GM19025 (cell line): ENCODE data around the gene MREG.

Experiments
- ATAC-seq: cut with Tn5 transposase; IDR thresholded peaks from one replicate; pipeline ENCODE4 v1.9.1; 2021; ENCODE audit warnings: mild to moderate bottlenecking, low read depth, moderate library complexity; ENCODE audit not compliant: unreplicated experiment

The MREG gene, protein sequence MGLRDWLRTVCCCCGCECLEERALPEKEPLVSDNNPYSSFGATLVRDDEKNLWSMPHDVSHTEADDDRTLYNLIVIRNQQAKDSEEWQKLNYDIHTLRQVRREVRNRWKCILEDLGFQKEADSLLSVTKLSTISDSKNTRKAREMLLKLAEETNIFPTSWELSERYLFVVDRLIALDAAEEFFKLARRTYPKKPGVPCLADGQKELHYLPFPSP

DNA sequence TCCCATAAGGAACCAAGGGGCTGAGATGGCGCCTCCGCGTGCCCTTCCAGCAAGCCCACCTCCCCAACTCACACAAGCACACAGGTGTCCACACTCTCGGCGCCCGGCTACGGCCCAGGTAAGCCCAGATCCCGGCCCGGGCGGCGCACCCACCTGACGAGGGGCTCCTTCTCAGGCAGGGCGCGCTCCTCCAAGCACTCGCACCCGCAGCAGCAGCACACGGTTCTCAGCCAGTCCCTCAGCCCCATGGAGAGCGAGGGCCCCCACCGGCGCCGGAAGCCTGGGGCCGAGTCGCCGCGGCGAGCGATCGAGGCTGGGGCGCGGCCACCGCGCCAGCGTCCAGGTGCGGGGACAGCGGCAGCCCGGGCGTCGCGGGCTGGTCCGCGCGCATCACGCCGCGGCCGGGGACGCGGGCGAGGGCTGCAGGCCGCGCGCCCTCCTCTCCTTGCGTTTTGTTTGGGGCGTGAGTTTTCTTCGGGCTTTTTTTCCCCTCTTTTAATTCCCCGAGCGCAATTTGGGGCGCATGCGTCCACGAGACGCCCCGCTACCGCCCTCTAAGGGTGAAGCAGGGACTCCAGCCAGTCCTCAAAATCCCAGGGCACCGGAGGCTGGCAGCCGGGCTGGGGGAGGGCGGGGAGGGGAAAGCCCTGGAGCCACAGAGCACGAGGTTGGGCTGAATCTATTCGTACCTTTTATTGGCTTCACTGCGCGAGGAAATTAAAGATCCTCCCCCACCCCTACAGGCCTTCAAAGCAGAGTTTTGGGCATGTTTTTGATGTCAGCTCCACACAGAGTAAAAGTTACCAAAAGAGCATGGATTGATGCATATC is at the start of gene MREG:
Gene MREG (minus strand): TSS at position 472 of the 830 bp plus-strand sequence. CDS start 224 bp downstream, at position 248.
- ATAC-seq = peak; percentile 36

DNA sequence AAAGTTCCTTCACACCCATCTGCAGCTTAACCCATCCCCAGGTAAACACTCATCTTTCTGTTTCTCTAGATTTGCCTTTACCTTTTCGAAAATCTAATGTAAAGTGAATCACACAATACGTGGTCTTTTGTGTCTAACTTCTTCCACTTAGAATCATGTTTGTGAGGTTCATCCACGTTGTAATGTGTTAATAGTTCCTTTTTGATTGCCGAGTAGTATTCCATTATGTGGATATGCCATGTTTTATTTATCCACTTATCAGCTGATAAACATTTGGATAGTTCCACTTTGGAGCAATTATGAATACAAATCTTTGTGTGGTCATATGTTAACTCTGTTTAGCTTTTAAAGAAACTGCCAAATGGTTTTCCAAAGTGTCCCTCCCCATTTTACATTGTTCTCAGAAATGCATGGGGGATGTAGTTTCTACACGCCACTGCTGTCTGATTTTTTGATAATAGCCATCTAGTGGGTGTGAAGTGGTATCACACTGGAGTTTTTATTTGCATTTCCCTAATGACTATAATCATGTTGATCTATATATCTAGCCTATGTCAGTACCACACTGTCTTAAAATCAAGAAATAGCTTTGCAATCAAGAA is 46.0 kb upstream of the MREG start:
- ATAC-seq = no peak

DNA sequence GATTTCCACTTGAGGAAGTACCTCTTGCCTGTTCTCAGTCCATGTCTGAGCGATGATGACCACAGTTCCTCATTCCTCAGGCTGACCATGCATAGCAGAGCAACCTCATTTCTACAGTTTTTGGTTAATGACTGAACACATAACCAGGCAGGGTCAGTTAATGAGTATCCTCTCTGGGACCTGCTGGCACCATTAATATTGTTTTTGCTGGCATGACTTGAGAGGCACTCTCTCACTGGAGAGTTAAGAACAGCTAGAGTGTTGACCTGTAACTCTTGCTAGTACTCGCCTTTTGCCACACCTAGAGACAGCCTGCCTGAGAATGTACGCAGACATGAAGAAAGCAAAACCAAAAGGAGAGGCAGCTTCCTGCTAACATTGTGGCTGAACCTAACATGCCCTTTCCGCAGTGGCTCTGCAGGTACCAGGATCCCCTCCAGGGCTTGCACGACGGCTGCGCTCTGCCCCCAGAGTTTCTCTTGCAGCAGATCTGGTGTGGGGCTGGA is 44.4 kb upstream of the MREG start:
- peak; percentile 80 for ATAC-seq

DNA sequence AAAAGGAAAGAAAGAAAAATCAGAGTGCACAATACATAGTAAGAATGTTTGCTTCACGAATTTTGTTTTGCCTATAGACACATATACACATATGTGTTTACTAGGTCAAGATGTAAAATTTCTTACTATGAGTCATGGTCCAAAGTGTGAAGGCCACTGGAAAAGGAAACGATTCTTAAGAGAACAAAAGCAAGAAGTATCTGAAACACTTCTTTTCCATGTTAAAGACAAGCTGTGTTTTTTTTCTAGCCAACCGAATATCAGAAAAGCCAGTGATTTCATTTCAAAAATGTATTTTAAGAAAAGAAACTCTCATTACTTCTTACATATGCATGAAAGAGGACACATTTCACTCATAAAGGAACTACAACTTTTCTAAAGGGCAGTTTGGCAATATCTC is 43.4 kb upstream of the MREG start:
- ATAC-seq = peak; percentile 24

DNA sequence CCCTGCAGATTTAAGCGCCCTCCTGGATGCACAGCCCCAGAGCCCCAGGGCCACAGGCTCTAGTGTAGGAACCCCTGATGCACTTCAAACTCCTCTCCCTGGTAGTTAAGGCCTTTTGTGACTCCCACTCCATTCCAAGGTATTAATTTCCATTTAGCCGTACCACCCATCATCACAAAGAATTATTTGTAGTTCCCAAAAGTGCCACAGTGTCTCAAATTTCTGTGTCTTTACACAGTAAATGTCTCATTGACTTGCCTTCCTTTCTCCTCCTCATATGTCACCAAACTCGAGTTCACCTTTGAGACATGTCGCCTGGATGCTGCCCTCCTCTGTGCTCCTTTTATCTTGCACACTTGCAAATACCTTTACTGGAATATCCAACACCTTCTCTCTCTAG is 42.3 kb upstream of the MREG start:
- no peak for ATAC-seq

DNA sequence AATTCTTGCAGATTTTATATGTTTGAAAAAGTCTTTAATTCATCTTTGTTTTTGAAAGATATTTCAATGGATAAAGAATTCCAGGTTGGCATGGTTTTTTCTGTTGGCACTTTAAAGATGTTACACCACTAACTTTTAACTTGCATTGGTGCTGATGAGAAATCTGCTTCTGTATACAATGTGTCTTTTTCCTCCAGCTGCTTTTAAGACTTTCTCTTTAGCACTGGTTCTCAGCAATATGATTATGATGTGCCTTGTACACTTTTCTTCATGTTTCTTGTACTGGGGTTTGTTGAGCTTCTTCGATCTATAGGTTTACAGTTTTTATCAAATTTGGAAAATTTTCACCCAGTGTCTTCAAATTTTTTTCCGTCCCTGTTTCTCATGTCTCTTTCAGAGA is 39.1 kb upstream of the MREG start:
- no peak for ATAC-seq

DNA sequence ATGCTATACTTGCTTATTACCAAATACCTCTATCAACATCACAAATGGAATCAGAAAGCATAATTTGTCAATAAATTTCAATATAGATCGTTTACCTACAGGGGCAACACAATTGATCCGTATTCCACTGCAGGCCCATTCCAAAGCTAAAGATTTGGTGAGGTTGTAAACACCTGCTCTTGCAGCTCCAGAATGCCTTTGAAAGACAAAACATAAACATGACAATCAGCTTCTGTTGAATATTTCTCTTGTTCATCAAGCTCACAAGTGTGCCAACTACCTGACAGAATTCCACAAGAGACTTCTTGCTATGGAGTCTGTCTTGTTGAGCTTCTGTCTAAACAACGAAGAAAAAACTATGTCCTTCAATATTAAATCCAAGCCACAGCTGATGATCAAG is 38.0 kb upstream of the MREG start:
- ATAC-seq = no peak

DNA sequence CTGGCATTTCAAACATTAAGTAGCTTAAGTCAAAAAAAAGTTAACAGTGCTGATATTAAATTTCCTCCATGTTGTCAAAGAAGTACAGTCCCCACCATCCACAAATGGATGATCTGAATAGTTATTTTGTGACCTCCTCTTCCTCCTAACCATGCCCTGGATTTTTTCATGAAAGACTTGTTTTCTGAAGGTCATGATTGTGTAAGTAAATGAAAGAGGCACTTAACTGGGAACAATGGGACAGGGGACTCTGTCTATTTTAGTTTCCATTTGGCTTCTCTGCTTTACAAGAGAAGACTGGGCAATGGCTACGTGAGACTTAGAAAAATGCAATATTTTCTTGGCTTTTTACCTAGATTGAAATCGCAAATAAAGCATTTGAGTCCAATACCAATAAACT is 36.1 kb upstream of the MREG start:
- ATAC-seq = no peak

DNA sequence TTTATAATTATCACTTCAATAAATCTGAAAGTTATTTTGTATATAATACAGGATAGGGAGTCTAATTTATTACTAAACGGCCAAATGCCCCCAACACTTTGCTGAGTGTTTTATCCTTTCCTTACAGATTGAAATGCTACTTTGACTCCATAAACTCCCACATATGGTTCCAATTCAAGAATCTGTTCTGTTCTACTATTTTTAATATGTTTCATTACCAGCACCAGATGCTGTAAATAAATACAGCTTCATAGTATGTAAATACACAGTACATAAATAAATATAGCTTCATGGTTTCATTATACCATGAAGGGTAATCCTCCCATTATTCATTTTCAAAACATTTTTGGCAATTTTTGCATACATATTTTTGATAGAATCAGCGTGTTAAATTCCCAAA is 34.0 kb upstream of the MREG start:
- ATAC-seq = no peak

DNA sequence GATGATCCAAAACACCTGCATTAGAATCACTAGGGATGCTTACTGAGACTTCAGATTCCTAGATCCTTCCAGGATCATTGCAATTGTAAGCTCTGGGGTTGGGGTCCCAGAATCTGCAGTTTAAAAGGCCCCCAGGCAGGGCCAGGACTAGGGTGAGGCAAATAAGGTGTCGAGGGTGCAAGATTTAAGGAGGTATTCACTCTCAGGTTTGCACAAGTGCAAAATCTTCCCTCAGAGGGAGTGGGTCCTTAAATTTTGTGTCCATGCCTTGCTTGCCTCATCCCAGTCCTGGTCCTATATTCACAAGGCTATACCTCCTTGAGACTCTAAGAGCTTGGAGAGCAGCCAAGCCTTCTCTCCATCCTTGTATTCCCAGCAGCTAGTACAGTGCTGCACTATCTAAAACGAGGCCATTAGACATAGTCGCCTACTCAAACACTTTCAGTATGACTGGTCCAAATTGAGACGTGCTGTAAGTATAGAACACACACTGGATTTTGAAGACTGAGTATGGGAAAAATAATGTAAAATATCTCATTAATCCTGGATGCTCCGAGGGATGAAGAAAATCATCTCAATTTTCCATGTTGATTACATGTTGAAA is 31.6 kb upstream of the MREG start:
- ATAC-seq = peak; percentile 83

DNA sequence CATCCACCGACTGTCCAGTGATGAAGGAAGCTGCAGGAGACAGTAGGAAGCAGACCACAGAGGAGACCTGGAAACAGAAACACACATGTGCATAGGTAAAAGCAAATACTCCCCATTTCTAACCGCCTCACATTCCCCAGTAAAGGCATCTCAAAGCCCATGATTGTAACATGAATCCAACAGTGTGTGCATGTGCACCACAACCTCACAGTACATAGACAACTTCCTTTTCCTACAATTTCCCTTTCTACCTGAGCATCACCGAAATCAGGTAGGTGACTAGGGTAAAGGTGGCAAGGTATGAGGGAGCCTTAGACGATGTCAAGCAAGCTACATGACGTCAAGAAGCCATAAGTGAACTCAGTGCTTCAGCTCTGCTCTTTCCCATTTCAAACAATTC is 30.6 kb upstream of the MREG start:
- ATAC-seq = no peak

DNA sequence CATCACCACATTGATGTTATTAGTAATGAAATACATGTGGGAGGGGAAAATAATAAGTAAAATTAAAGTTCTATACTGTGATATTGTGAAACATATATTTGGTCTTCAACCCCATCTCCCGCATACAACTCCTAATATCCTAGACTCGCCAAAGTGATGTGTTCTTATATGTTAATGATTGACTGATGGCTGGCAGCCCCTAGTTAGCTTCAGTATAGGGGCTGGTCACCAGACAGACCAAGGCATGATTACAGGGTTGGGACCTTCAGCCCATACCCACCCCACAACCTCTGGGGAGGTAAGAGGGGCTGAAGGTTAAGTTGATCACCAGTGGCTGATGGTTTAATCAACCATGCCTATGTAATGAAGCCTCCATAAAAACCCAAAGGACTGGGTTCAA is 28.1 kb upstream of the MREG start:
- ATAC-seq = no peak

DNA sequence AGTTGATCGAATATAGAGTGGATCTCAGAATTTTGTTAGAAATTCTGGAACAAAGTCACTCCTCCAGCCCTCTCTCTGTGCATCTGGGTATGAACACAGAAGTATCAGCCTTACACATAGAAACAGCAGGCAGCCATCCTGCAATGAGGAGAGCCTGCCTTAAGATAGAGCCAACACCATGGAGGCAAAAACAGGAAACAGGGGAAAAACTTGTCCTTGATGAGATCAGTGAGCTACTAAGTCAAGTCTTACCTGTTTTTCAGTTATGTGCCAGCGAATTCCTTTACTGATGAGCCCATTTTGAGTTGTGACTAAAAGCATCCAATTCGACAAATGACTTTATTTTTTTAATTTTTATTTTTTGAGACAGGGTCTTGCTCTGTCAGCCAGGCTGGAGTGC is 26.6 kb upstream of the MREG start:
- ATAC-seq = no peak

DNA sequence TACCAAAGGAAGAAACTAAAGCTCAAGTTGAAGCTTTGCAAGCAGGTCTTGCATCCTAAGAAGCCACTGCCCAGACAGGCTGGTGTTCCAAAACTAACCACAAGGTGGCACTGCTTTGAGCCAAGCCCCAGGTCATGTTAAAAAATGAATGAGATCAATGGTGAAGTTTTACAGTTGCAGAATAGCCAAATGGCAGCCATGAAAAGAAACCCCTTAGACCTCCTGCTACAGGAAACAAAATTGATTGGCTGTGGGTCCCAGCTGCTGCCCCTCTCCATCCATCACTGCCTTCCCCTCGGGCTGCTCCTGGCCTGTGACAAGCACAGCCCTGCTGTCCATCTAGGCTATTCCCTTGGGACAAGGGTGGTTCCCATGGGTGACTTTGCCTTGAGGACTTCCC is 20.7 kb upstream of the MREG start:
- ATAC-seq = peak; percentile 22

DNA sequence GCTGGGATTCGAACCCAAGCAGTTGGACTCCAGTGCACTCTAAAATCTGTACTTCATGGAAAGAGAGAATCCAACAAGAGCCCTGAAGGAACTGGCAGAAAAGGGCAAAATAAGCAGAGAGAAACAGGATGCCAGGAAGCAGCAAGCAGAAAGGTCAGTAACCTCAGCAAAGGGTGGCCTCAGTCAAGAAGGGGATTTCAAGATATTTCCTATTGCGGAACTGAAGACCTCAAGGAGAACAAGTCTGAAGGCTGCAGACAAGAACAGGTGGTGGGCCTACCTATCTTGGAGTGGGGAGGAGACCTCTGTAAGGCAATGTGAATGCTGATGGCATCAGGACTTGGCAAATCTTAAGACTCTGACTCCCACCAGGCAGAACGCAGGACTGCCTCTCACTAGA is 20.1 kb upstream of the MREG start:
- ATAC-seq = peak; percentile 43

DNA sequence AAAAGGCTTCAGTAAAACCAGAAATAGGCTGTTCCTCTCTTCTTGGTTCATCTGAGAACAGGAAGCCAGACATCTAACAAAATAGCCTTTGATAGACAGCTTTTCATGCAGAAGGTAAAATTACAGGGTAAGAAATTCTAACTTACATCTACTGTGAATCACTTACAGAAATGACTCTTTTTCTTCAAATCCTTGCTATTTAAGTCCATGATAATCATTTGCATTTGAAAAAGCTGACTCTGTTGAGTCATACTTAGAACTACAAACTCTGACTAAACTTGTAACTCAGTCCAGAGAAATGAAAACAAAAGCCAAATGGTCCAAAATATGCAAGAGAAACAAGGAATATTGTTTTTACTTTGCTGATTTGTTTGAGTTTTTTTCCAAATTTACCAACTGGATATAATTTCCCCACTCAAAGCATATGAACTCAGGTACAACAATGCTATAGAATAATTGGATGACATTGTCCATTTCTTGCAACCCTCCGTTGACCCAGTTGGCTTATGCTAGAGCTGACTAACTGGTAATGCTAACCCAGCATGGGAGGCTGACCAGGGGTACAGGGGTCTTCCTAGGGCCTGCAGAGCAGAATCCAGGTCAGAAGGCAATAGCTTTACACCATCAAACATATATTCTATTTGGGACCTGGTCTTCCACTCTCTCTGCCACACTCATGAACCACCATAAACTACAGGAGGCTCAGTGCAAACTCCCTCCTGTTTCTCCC is 18.8 kb upstream of the MREG start:
- peak; percentile 65 for ATAC-seq

DNA sequence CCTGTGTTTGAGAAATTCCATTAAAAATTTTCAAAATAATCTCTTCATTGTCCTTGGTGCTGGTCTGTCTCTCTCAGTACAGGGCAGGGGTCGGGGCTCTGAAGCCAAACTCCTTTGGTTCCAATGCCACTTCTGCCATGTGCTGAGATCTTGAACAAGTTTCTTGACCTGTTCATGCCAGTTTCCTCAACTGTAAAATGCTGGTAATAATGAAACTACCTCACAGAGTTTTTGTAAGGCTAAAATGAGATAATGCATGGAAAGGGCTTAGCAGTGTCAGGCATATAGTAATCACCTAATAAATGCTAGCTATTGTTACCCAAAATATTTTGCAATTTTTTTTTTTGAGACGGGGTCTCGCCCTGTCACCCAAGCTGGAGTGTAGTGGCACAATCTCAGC is 16.9 kb upstream of the MREG start:
- no peak for ATAC-seq

DNA sequence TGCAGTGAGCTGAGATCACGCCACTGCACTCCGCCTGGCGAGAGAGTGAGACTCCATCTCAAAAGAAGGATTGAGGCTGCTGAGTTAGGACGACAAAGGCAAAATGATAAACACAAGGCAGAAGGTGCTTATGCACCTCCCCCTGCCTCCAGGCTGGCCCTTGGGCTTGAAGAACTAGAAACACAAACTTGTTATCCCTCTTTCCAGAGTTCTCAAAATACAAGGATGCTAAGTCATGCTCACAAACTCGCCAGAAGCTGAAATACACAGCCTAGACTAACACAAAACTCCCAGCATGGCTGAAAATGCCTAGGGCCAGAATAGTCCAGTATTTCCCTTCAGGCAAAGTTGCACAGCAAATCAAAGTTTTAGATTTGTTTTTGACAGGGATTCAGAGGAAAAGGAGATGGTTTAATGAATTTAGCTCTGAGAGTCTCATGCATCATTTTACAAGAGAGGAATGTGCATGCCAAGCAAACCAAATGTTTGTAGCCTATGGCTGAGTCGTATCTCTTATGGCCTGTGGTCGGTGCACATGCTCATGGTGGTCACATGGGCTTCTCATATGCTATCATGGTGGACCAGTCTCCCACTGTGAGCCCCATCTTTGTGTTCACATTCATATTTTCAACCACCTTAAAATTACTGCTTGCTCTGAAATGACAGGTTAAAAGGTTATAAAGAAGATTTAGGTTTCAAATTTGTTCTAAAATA is 16.2 kb upstream of the MREG start:
- ATAC-seq = no peak

DNA sequence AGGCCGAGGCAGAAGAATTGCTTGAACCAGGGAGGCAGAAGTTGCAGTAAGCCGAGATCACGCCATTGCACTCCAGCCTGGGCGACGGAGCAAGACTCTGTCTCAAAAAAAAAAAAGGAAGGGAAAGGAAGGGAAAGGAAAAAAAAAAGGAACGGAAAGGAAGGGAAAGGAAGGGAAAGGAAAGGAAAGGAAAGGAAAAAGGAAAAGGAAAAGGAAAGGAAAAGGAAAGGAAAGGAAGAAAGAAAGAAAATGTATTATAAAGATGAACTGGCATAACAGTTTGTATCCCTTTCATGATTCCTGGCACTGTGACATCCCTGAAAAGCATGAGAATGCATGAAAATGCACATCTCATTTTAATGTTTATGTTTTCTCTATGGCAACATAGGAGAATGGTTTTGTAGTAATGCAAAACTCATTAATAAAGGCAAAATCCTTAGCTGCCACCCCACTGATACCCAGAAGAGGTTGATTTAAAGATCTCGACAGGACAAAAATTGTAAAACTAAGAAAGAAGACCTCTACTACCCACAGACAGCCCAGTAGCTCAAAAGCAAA is 11.5 kb upstream of the MREG start:
- ATAC-seq = no peak
